H9 (cell line): ENCODE data around the gene TRIM32. TPM values are rescaled to one million over a fixed set of nuclear protein-coding genes. Genes with fewer than 3 reads are reported as not detected.

ENCODE experiments used
- DNase-seq: peaks from one replicate; pipeline ENCODE4 v3.0.0-alpha.2; 2017
- H2AFZ ChIP-seq: one replicate; pipeline ENCODE4 v1.6.1; 2013; ENCODE audit warnings: mild to moderate bottlenecking, low read length, control low read depth, moderate library complexity
- H2AK5ac ChIP-seq: 2 replicates; pipeline ENCODE4 v1.6.1; 2013; ENCODE audit warnings: low read length, control low read depth, mixed read lengths; ENCODE audit not compliant: insufficient read length
- H2BK120ac ChIP-seq: one replicate; pipeline ENCODE4 v1.6.1; 2013; ENCODE audit warnings: low read depth, mild to moderate bottlenecking, low read length, control low read depth, inconsistent platforms; ENCODE audit not compliant: poor library complexity, severe bottlenecking
- H2BK12ac ChIP-seq: 2 replicates; pipeline ENCODE4 v1.6.1; 2013; ENCODE audit warnings: low read length, control low read depth, mixed read lengths, low read depth; ENCODE audit not compliant: insufficient read length
- H2BK15ac ChIP-seq: 2 replicates; pipeline ENCODE4 v1.6.1; 2013; ENCODE audit warnings: low read depth, low read length, control low read depth
- H2BK20ac ChIP-seq: one replicate; pipeline ENCODE4 v1.6.1; 2013; ENCODE audit warnings: low read depth, mild to moderate bottlenecking, low read length, control low read depth, inconsistent platforms; ENCODE audit not compliant: poor library complexity, severe bottlenecking
- H2BK5ac ChIP-seq: 2 replicates; pipeline ENCODE4 v1.6.1; 2013; ENCODE audit warnings: low read length, control low read depth, mixed read lengths; ENCODE audit not compliant: insufficient read length
- H3K14ac ChIP-seq: 2 replicates; pipeline ENCODE4 v1.6.1; 2013; ENCODE audit warnings: low read length, control low read depth; ENCODE audit not compliant: insufficient read depth
- H3K18ac ChIP-seq: 2 replicates; pipeline ENCODE4 v1.6.1; 2013; ENCODE audit warnings: low read depth, mild to moderate bottlenecking, mixed read lengths, low read length, control low read depth; ENCODE audit not compliant: insufficient read length
- H3K23ac ChIP-seq: 2 replicates; pipeline ENCODE4 v1.6.1; 2013; ENCODE audit warnings: low read length, control low read depth, mixed read lengths, low read depth; ENCODE audit not compliant: insufficient read length
- H3K23me2 ChIP-seq: 2 replicates; pipeline ENCODE4 v1.6.1; 2013; ENCODE audit warnings: low read depth, mild to moderate bottlenecking, mixed read lengths, low read length, control low read depth; ENCODE audit not compliant: insufficient read length, poor library complexity, severe bottlenecking
- H3K27ac ChIP-seq: 2 replicates; pipeline ENCODE4 v1.5.1; 2013; ENCODE audit warnings: low read length, control low read depth, mixed read lengths, low read depth; ENCODE audit not compliant: insufficient read length
- H3K27me3 ChIP-seq: 2 replicates; pipeline ENCODE4 v1.6.1; 2013; ENCODE audit warnings: low read length, control low read depth, inconsistent platforms; ENCODE audit not compliant: insufficient read depth
- H3K4ac ChIP-seq: 2 replicates; pipeline ENCODE4 v1.6.1; 2013; ENCODE audit warnings: low read depth, mild to moderate bottlenecking, control low read depth, inconsistent platforms, low read length, moderate library complexity
- H3K4me1 ChIP-seq: 2 replicates; pipeline ENCODE4 v1.6.1; 2013; ENCODE audit warnings: low read length, control low read depth, inconsistent platforms; ENCODE audit not compliant: insufficient read depth
- H3K4me2 ChIP-seq: 2 replicates; pipeline ENCODE4 v1.6.1; 2013; ENCODE audit warnings: low read length, control low read depth, mixed read lengths; ENCODE audit not compliant: insufficient read length, insufficient read depth
- H3K56ac ChIP-seq: 2 replicates; pipeline ENCODE4 v1.6.1; 2013; ENCODE audit warnings: low read depth, mild to moderate bottlenecking, mixed read lengths, low read length, control low read depth; ENCODE audit not compliant: insufficient read length
- H3K79me1 ChIP-seq: 2 replicates; pipeline ENCODE4 v1.6.1; 2013; ENCODE audit warnings: low read depth, mild to moderate bottlenecking, moderate library complexity, low read length, control low read depth, inconsistent platforms; ENCODE audit not compliant: insufficient read depth, poor library complexity, severe bottlenecking
- H3K79me2 ChIP-seq: 2 replicates; pipeline ENCODE4 v1.6.1; 2013; ENCODE audit warnings: low read length, control low read depth, inconsistent platforms; ENCODE audit not compliant: insufficient read depth
- H3K9ac ChIP-seq: 2 replicates; pipeline ENCODE4 v1.6.1; 2013; ENCODE audit warnings: low read length, control low read depth, mixed read lengths; ENCODE audit not compliant: insufficient read length; ENCODE audit errors: extremely low read depth
- H3K9me3 ChIP-seq: one replicate; pipeline ENCODE4 v1.6.1; 2013; ENCODE audit warnings: low read depth, low read length, inconsistent platforms; ENCODE audit not compliant: control insufficient read depth
- H3T11ph ChIP-seq: one replicate; pipeline ENCODE4 v1.6.1; 2013; ENCODE audit warnings: mild to moderate bottlenecking, low read length, control low read depth, inconsistent platforms
- H4K20me1 ChIP-seq: one replicate; pipeline ENCODE4 v1.6.1; 2013; ENCODE audit not compliant: control insufficient read depth, insufficient read length, insufficient read depth
- H4K5ac ChIP-seq: 2 replicates; pipeline ENCODE4 v1.6.1; 2013; ENCODE audit warnings: low read depth, mild to moderate bottlenecking, mixed read lengths, low read length, control low read depth; ENCODE audit not compliant: insufficient read length
- H4K8ac ChIP-seq: replicated peaks from 2 replicates; pipeline ENCODE4 v1.6.1; 2013; ENCODE audit warnings: low read length, control low read depth, mixed read lengths, low read depth; ENCODE audit not compliant: insufficient read length
- H4K91ac ChIP-seq: 2 replicates; pipeline ENCODE4 v1.6.1; 2013; ENCODE audit warnings: low read depth, mild to moderate bottlenecking, moderate library complexity, mixed read lengths, low read length, control low read depth; ENCODE audit not compliant: insufficient read length
- H3K27ac Mint-ChIP-seq, 3 experiments: 2 replicates in 2 of 3; 3 replicates in 1 of 3; pipeline ENCODE4 v1.8.0; 2020 to 2021; ENCODE audit warnings: mixed read lengths in 3 of 3, mild to moderate bottlenecking in 1 of 3, moderate library complexity in 1 of 3
- H3K27me3 Mint-ChIP-seq: 2 replicates; pipeline ENCODE4 v1.8.0; 2021; ENCODE audit warnings: low read depth, mild to moderate bottlenecking, moderate library complexity, mixed read lengths
- H3K36me3 Mint-ChIP-seq, 3 experiments: 2 replicates in 2 of 3; 3 replicates in 1 of 3; pipeline ENCODE4 v1.8.0; 2020 to 2021; ENCODE audit warnings: low read depth in 3 of 3, mixed read lengths in 3 of 3; ENCODE audit not compliant: insufficient read depth in 1 of 3
- H3K4me1 Mint-ChIP-seq, 2 experiments: 2 replicates each; pipeline ENCODE4 v1.8.0; 2020; ENCODE audit warnings: mixed read lengths in 2 of 2
- H3K4me3 Mint-ChIP-seq, 2 experiments: 2 replicates in 1 of 2; 3 replicates in 1 of 2; pipeline ENCODE4 v1.8.0; 2020 to 2021; ENCODE audit warnings: mild to moderate bottlenecking in 2 of 2, mixed read lengths in 2 of 2, moderate library complexity in 1 of 2
- H3K9me3 Mint-ChIP-seq, 2 experiments: 2 replicates in 1 of 2; 3 replicates in 1 of 2; pipeline ENCODE4 v1.8.0; 2020; ENCODE audit warnings: mild to moderate bottlenecking in 2 of 2, mixed read lengths in 2 of 2, moderate library complexity in 1 of 2
- WGBS: extraction: QIAGEN DNeasy Blood & Tissue Kit; methylation state at CpG from one replicate; pipeline ENCODE4 v1.1.7; 2013; ENCODE audit warnings: missing lambda C conversion rate, low lambda C conversion rate, mixed read lengths; ENCODE audit not compliant: insufficient read length; ENCODE audit errors: extremely low coverage; 5-methylcytosine and 5-hydroxymethylcytosine counted together
- total RNA-seq: library from RNA; stranded (reverse); gene quantifications from 2 replicates; pipeline ENCODE4 v1.2.1, GENCODE V29; 2021
- TF ChIP-seq, protein P1 (sequence below): fragments of 200-600 bp; sonication (generic); conservative IDR thresholded peaks from 3 replicates; pipeline ENCODE4 v1.8.0; 2021; ENCODE audit warnings: antibody characterized with exemption, mild to moderate bottlenecking

The TRIM32 gene
- total RNA-seq, 1 experiment from 2014 or later, result 12.9 TPM

DNA sequence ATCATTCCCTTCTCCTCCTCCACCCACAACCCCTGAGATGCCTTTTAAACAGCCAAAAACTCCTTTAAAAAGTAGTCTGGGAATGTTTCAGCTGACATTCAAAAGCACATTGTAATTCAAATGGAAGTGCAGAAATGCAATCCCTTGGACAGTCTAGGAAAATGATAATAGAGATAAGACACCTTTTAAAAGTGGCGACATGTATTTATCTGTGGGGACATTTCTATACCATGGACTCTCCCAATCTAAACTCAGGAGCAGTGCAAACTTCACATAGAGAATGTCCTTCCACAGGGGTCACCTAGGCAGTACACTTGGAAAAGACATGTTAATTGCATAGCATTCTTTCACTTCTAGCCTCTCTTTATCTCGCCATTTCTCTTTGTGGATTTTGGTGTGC lies 33.0 kb downstream of the TRIM32 start:
- H3K27me3 Mint-ChIP-seq, result peaks cover 3% of the 10 kb centered on the region; the same call in 1 of the 2 replicates
- Histone ChIP-seq H4K5ac (no peak overlapping the region), H3K9me3 (no peaks in the 10 kb centered on the region), H4K91ac (no peak overlapping the region), H4K20me1 (no peaks in the 10 kb centered on the region), H3K4ac (no peak overlapping the region), H2BK20ac (no peak overlapping the region), H2AK5ac (no peak overlapping the region), H2BK12ac (no peak overlapping the region), H3K79me2 (no peaks in the 10 kb centered on the region), H4K8ac (no peak overlapping the region), H2BK5ac (no peak overlapping the region), H2BK15ac (no peak overlapping the region), H3K23ac (no peak overlapping the region), H2AFZ (no peak overlapping the region), H3K9ac (no peak overlapping the region), H3K18ac (no peak overlapping the region), H3K4me2 (no peak overlapping the region), H3K56ac (no peak overlapping the region), H3K79me1 (no peaks in the 10 kb centered on the region), H3T11ph (no peak overlapping the region), H3K14ac (no peak overlapping the region), H3K23me2 (no peaks in the 10 kb centered on the region), H3K4me1 (peaks cover 10% of the 10 kb centered on the region; the same call in 1 of the 2 replicates), H3K27ac (no peak overlapping the region), H3K27me3 (no peaks in the 10 kb centered on the region), H2BK120ac (no peak overlapping the region)
- peaks cover 0 to 4% (median 0%) of the 10 kb centered on the region in 3 experiments; a peak in 2 of 7 replicates for H3K36me3 Mint-ChIP-seq
- no peaks in the 10 kb centered on the region for H3K9me3 Mint-ChIP-seq
- TF ChIP-seq, protein P1, sequence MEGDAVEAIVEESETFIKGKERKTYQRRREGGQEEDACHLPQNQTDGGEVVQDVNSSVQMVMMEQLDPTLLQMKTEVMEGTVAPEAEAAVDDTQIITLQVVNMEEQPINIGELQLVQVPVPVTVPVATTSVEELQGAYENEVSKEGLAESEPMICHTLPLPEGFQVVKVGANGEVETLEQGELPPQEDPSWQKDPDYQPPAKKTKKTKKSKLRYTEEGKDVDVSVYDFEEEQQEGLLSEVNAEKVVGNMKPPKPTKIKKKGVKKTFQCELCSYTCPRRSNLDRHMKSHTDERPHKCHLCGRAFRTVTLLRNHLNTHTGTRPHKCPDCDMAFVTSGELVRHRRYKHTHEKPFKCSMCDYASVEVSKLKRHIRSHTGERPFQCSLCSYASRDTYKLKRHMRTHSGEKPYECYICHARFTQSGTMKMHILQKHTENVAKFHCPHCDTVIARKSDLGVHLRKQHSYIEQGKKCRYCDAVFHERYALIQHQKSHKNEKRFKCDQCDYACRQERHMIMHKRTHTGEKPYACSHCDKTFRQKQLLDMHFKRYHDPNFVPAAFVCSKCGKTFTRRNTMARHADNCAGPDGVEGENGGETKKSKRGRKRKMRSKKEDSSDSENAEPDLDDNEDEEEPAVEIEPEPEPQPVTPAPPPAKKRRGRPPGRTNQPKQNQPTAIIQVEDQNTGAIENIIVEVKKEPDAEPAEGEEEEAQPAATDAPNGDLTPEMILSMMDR, result no peak
- no CpG with 5 or more reads among the region's 2 CpGs for WGBS
- H3K27ac Mint-ChIP-seq, result peak overlapping the region in 1 of 3 experiments; percentile 11; a peak in 1 of 7 replicates
- DNase-seq, result no peak
- H3K4me3 Mint-ChIP-seq, result no peak overlapping the region
- H3K4me1 Mint-ChIP-seq, result peaks cover 27 to 36% of the 10 kb centered on the region in 2 experiments
